Measurements from ENCODE around the gene BEND5. TPM values are rescaled to one million over a fixed set of nuclear protein-coding genes. Genes with fewer than 3 reads are reported as not detected.

Gene BEND5
- total and polyA plus RNA-seq, 2 of the 8 experiments (the other 6 are each of a cell fraction or from before 2014, with no cell fraction given) = 3.8 to 7.5 TPM

GRCh38 chr1:48735796-48736195 is 40.9 kb downstream of the BEND5 start (continued):
- TF ChIP-seq SIN3A (conservative IDR thresholded peaks at IDR 0.05 in 1 of 2, IDR thresholded peaks at IDR 0.05 in 1 of 2; ENCODE audit: low read depth in 1 of 2, low read length in 2 of 2) = no peak

Measured in H1 (cell line).